ENCODE data around the gene TNP2.

TNP2 gene

GRCh38 chr16:11268921-11269375, at the start of gene TNP2:
TSS of gene TNP2 (minus strand) at chr16:11269325. CDS start at chr16:11269262, 63 bp downstream.
- Mint-ChIP-seq H3K36me3 (ENCODE audit: low read depth) (no peaks in the 10 kb centered on the region), H3K4me1 (ENCODE audit: low read depth) (peaks cover 57% of the 10 kb centered on the region), H3K4me3 (no peak within 1 kb of the TSS), H3K9me3 (no peaks in the 10 kb centered on the region), H3K27ac (peak within 1 kb of the TSS; percentile 24), H3K27me3 (peaks cover 30% of the 10 kb centered on the region)
- intact Hi-C loops (cut with micrococcal nuclease) = no loop called here

- intact Hi-C loops (cut with micrococcal nuclease) = no loop called here
- H3K4me1 Mint-ChIP-seq (ENCODE audit: low read depth) = peaks cover 26% of the 10 kb centered on the region
- H3K36me3 Mint-ChIP-seq (ENCODE audit: low read depth) = no peaks in the 10 kb centered on the region
- no peaks in the 10 kb centered on the region for H3K9me3 Mint-ChIP-seq
- no peak overlapping the region for H3K4me3 Mint-ChIP-seq
- peaks cover 45% of the 10 kb centered on the region for H3K27me3 Mint-ChIP-seq
- H3K27ac Mint-ChIP-seq = peak overlapping the region; percentile 16
These were observed 49.7 kb upstream of the TNP2 start for GRCh38 chr16:11318817-11319216.

- intact Hi-C loops (cut with micrococcal nuclease) = no loop called here
- Mint-ChIP-seq H3K9me3 (no peaks in the 10 kb centered on the region), H3K36me3 (ENCODE audit: low read depth) (no peaks in the 10 kb centered on the region), H3K4me3 (no peak overlapping the region), H3K27ac (peak overlapping the region; percentile 65), H3K27me3 (peaks cover 45% of the 10 kb centered on the region), H3K4me1 (ENCODE audit: low read depth) (peaks cover 50% of the 10 kb centered on the region)
These were observed 47.3 kb upstream of the TNP2 start for GRCh38 chr16:11316331-11317015.

- no peak overlapping the region for H3K4me3 Mint-ChIP-seq
- H3K9me3 Mint-ChIP-seq = no peaks in the 10 kb centered on the region
- H3K36me3 Mint-ChIP-seq (ENCODE audit: low read depth) = no peaks in the 10 kb centered on the region
- intact Hi-C loops (cut with micrococcal nuclease) = no loop called here
- H3K27ac Mint-ChIP-seq = peak overlapping the region; percentile 65
- H3K27me3 Mint-ChIP-seq = peaks cover 44% of the 10 kb centered on the region
- H3K4me1 Mint-ChIP-seq (ENCODE audit: low read depth) = peaks cover 60% of the 10 kb centered on the region
These were observed 46.4 kb upstream of the TNP2 start for GRCh38 chr16:11315510-11315909.

GRCh38 chr16:11314309-11314894, 45.3 kb upstream of the TNP2 start:
- intact Hi-C loops (cut with micrococcal nuclease) = loop anchor here (5.0 kb wide), 1 partner anchor 33 kb away; the partner anchor contains the start of gene RMI2
- Mint-ChIP-seq H3K36me3 (ENCODE audit: low read depth) (no peaks in the 10 kb centered on the region), H3K27me3 (peaks cover 43% of the 10 kb centered on the region), H3K4me1 (ENCODE audit: low read depth) (peaks cover 69% of the 10 kb centered on the region), H3K9me3 (no peaks in the 10 kb centered on the region), H3K4me3 (no peak overlapping the region), H3K27ac (peak overlapping the region; percentile 43)

GRCh38 chr16:11313493-11314308, 44.6 kb upstream of the TNP2 start:
- H3K4me1 Mint-ChIP-seq (ENCODE audit: low read depth) = peaks cover 72% of the 10 kb centered on the region
- H3K27me3 Mint-ChIP-seq = peaks cover 41% of the 10 kb centered on the region
- no peaks in the 10 kb centered on the region for H3K36me3 Mint-ChIP-seq (ENCODE audit: low read depth)
- intact Hi-C loops (cut with micrococcal nuclease) = loop anchor here (5.0 kb wide), 1 partner anchor 34 kb away; the partner anchor contains the start of gene RMI2
- no peak overlapping the region for H3K4me3 Mint-ChIP-seq
- no peaks in the 10 kb centered on the region for H3K9me3 Mint-ChIP-seq
- H3K27ac Mint-ChIP-seq = peak overlapping the region; percentile 43

GRCh38 chr16:11312718-11313492, 43.8 kb upstream of the TNP2 start:
- peaks cover 40% of the 10 kb centered on the region for H3K27me3 Mint-ChIP-seq
- H3K4me1 Mint-ChIP-seq (ENCODE audit: low read depth) = peaks cover 76% of the 10 kb centered on the region
- intact Hi-C loops (cut with micrococcal nuclease) = loop anchor here (5.0 kb wide), 1 partner anchor 34 kb away; the partner anchor contains the start of gene RMI2
- H3K27ac Mint-ChIP-seq = peak overlapping the region; percentile 83
- no peaks in the 10 kb centered on the region for H3K36me3 Mint-ChIP-seq (ENCODE audit: low read depth)
- no peak overlapping the region for H3K4me3 Mint-ChIP-seq
- H3K9me3 Mint-ChIP-seq = no peaks in the 10 kb centered on the region

GRCh38 chr16:11310997-11311561, 42.0 kb upstream of the TNP2 start:
- intact Hi-C loops (cut with micrococcal nuclease) = loop anchor here (1.0 to 5.0 kb wide), 3 partner anchors 16 to 55 kb away; partner anchors contain the start of genes RMI2 and SOCS1
- no peaks in the 10 kb centered on the region for H3K9me3 Mint-ChIP-seq
- H3K36me3 Mint-ChIP-seq (ENCODE audit: low read depth) = no peaks in the 10 kb centered on the region
- peaks cover 88% of the 10 kb centered on the region for H3K4me1 Mint-ChIP-seq (ENCODE audit: low read depth)
- peak overlapping the region; percentile 46 for H3K4me3 Mint-ChIP-seq
- H3K27ac Mint-ChIP-seq = peak overlapping the region; percentile 83
- H3K27me3 Mint-ChIP-seq = peaks cover 28% of the 10 kb centered on the region

GRCh38 chr16:11310634-11310977, 41.5 kb upstream of the TNP2 start:
- intact Hi-C loops (cut with micrococcal nuclease) = loop anchor here (2.0 to 5.0 kb wide), 2 partner anchors 16 to 37 kb away; partner anchors contain the start of gene RMI2
- Mint-ChIP-seq H3K4me3 (no peak overlapping the region), H3K4me1 (ENCODE audit: low read depth) (peaks cover 88% of the 10 kb centered on the region), H3K36me3 (ENCODE audit: low read depth) (no peaks in the 10 kb centered on the region), H3K27me3 (peaks cover 26% of the 10 kb centered on the region), H3K9me3 (no peaks in the 10 kb centered on the region), H3K27ac (peak overlapping the region; percentile 83)

GRCh38 chr16:11309895-11310633, 40.9 kb upstream of the TNP2 start:
- intact Hi-C loops (cut with micrococcal nuclease) = loop anchor here (2.0 to 5.0 kb wide), 3 partner anchors 17 to 47 kb away; partner anchors contain the start of gene RMI2
- no peaks in the 10 kb centered on the region for H3K9me3 Mint-ChIP-seq
- no peak overlapping the region for H3K4me3 Mint-ChIP-seq
- peaks cover 23% of the 10 kb centered on the region for H3K27me3 Mint-ChIP-seq
- no peaks in the 10 kb centered on the region for H3K36me3 Mint-ChIP-seq (ENCODE audit: low read depth)
- H3K4me1 Mint-ChIP-seq (ENCODE audit: low read depth) = peaks cover 87% of the 10 kb centered on the region
- H3K27ac Mint-ChIP-seq = peak overlapping the region; percentile 83

GRCh38 chr16:11308493-11309283, 39.6 kb upstream of the TNP2 start:
- H3K4me1 Mint-ChIP-seq (ENCODE audit: low read depth) = peaks cover 87% of the 10 kb centered on the region

More at GRCh38 chr16:11308493-11309283, 39.6 kb upstream of the TNP2 start:
- Mint-ChIP-seq H3K27me3 (peaks cover 17% of the 10 kb centered on the region), H3K9me3 (no peaks in the 10 kb centered on the region), H3K27ac (peak overlapping the region; percentile 56), H3K36me3 (ENCODE audit: low read depth) (no peaks in the 10 kb centered on the region), H3K4me3 (no peak overlapping the region)
- intact Hi-C loops (cut with micrococcal nuclease) = loop anchor here (5.0 kb wide), 1 partner anchor 49 kb away; no protein-coding TSS in a partner anchor
